WTC11 (cell line): Measurements from ENCODE around the gene OBSCN. TPM values are rescaled to one million over a fixed set of nuclear protein-coding genes. Genes with fewer than 3 reads are reported as not detected.

ENCODE experiments used
- ATAC-seq: fragments of 200-7000 bp; cut with Tn5 transposase; 2 replicates; pipeline ENCODE4 v1.10.0; 2021; ENCODE audit warnings: mild to moderate bottlenecking, moderate library complexity
- CTCF ChIA-PET: fragments of 300-600 bp; sonication (Branson Sonifier 250); formaldehyde crosslinking; loops from one replicate; lab custom pipeline; 2021; ENCODE audit warnings: antibody characterized with exemption; lab: Charles Lee
- POLR2A ChIA-PET: fragments of 350-600 bp; sonication (Branson Sonifier 250); formaldehyde crosslinking; loops from one replicate; lab custom pipeline; 2021; ENCODE audit warnings: antibody characterized with exemption; lab: Charles Lee
- DNase-seq: peaks from one replicate; pipeline ENCODE4 v3.0.0; 2021; ENCODE audit warnings: low spot score
- H3K27ac Mint-ChIP-seq: 2 replicates; pipeline ENCODE4 v1.8.0; 2021; ENCODE audit warnings: mixed read lengths
- H3K27me3 Mint-ChIP-seq: 2 replicates; pipeline ENCODE4 v1.8.0; 2021; ENCODE audit warnings: low read depth, mild to moderate bottlenecking, moderate library complexity, mixed read lengths
- H3K36me3 Mint-ChIP-seq: 2 replicates; pipeline ENCODE4 v1.8.0; 2021; ENCODE audit warnings: mixed read lengths
- H3K4me1 Mint-ChIP-seq: 2 replicates; pipeline ENCODE4 v1.8.0; 2022; ENCODE audit warnings: mixed read lengths
- H3K4me3 Mint-ChIP-seq: 2 replicates; pipeline ENCODE4 v1.8.0; 2021; ENCODE audit warnings: mild to moderate bottlenecking, moderate library complexity, mixed read lengths
- H3K9me3 Mint-ChIP-seq: 2 replicates; pipeline ENCODE4 v1.8.0; 2021; ENCODE audit warnings: mixed read lengths
- CBFB ChIP-seq: sonication (generic); formaldehyde crosslinking; IDR thresholded peaks from 2 replicates; pipeline ENCODE4 v1.8.1; 2022; ENCODE audit warnings: mild to moderate bottlenecking, low read depth, missing genetic modification reagents
- ESRRA ChIP-seq: sonication (generic); formaldehyde crosslinking; IDR thresholded peaks from 2 replicates; pipeline ENCODE4 v1.8.1; 2022; ENCODE audit warnings: mild to moderate bottlenecking, missing genetic modification reagents, borderline replicate concordance
- FOXJ3 ChIP-seq: sonication (generic); formaldehyde crosslinking; IDR thresholded peaks from 2 replicates; pipeline ENCODE4 v1.9.0; 2021; ENCODE audit warnings: missing genetic modification reagents, mild to moderate bottlenecking, borderline replicate concordance
- FOXP4 ChIP-seq: sonication (generic); formaldehyde crosslinking; IDR thresholded peaks from 2 replicates; pipeline ENCODE4 v1.8.0; 2022; ENCODE audit warnings: mild to moderate bottlenecking, missing genetic modification reagents
- HMGA2 ChIP-seq: fragments of 250-450 bp; sonication (Bioruptor Pico); IDR thresholded peaks from 2 replicates; pipeline ENCODE4 v1.4.0; 2021; ENCODE audit warnings: mild to moderate bottlenecking, moderate library complexity
- HMGXB4 ChIP-seq: sonication (generic); formaldehyde crosslinking; IDR thresholded peaks from 2 replicates; pipeline ENCODE4 v1.8.1; 2023; ENCODE audit warnings: mild to moderate bottlenecking, moderate library complexity, missing genetic modification reagents
- NFYB ChIP-seq: sonication (generic); formaldehyde crosslinking; conservative IDR thresholded peaks from 2 replicates; pipeline ENCODE4 v1.8.0; 2022; ENCODE audit warnings: low read depth, missing genetic modification reagents
- NR1H2 ChIP-seq: sonication (generic); formaldehyde crosslinking; IDR thresholded peaks from 2 replicates; pipeline ENCODE4 v1.9.0; 2021; ENCODE audit warnings: mild to moderate bottlenecking, moderate library complexity, missing genetic modification reagents
- PREB ChIP-seq: sonication (generic); formaldehyde crosslinking; IDR thresholded peaks from 2 replicates; pipeline ENCODE4 v1.8.1; 2022; ENCODE audit warnings: mild to moderate bottlenecking, missing genetic modification reagents, moderate library complexity, borderline replicate concordance
- PRRX2 ChIP-seq: fragments of 250-450 bp; sonication (Bioruptor Pico); IDR thresholded peaks from 2 replicates; pipeline ENCODE4 v1.8.0; 2021; ENCODE audit warnings: mild to moderate bottlenecking
- RELA ChIP-seq: sonication (generic); formaldehyde crosslinking; IDR thresholded peaks from 2 replicates; pipeline ENCODE4 v1.8.1; 2022; ENCODE audit warnings: missing genetic modification reagents, mild to moderate bottlenecking, borderline replicate concordance
- SP1 ChIP-seq: sonication (generic); formaldehyde crosslinking; conservative IDR thresholded peaks from 2 replicates; pipeline ENCODE4 v1.8.1; 2022; ENCODE audit warnings: missing genetic modification reagents
- ZNF121 ChIP-seq: sonication (generic); formaldehyde crosslinking; IDR thresholded peaks from 2 replicates; pipeline ENCODE4 v1.8.0; 2023; ENCODE audit warnings: missing genetic modification reagents
- ZNF232 ChIP-seq: sonication (generic); formaldehyde crosslinking; IDR thresholded peaks from 2 replicates; pipeline ENCODE4 v1.8.0; 2022; ENCODE audit warnings: mild to moderate bottlenecking, missing genetic modification reagents
- ZNF263 ChIP-seq: sonication (generic); formaldehyde crosslinking; IDR thresholded peaks from 2 replicates; pipeline ENCODE4 v1.8.1; 2022; ENCODE audit warnings: low read depth, mild to moderate bottlenecking, moderate library complexity, missing genetic modification reagents
- total RNA-seq: library from RNA; stranded (reverse); gene quantifications from 3 replicates; pipeline ENCODE4 v1.2.3, GENCODE V29; 2021
- TF ChIP-seq, protein P1 (sequence below): sonication (generic); formaldehyde crosslinking; IDR thresholded peaks from 2 replicates; pipeline ENCODE4 v1.8.1; 2023; ENCODE audit warnings: mild to moderate bottlenecking, missing genetic modification reagents, moderate library complexity
- TF ChIP-seq, protein P2 (sequence below): fragments of 200-600 bp; IDR thresholded peaks from 2 replicates; pipeline ENCODE4 v1.8.0; 2022; ENCODE audit warnings: antibody characterized with exemption
- TF ChIP-seq, protein P3 (sequence below): sonication (generic); formaldehyde crosslinking; IDR thresholded peaks from 2 replicates; pipeline ENCODE4 v1.8.0; 2023; ENCODE audit warnings: missing genetic modification reagents
- TF ChIP-seq, protein P4 (sequence below): fragments of 250-450 bp; sonication (Bioruptor Pico); IDR thresholded peaks from 2 replicates; pipeline ENCODE4 v1.9.0; 2021; ENCODE audit warnings: moderate library complexity, mild to moderate bottlenecking, inconsistent platforms, borderline replicate concordance

OBSCN gene
- total RNA-seq, 1 experiment from 2014 or later: 38.8 TPM

- H3K27ac Mint-ChIP-seq: no peak overlapping the region
- DNase-seq (no peak), ATAC-seq (no peak)
- H3K4me1 Mint-ChIP-seq: peaks cover 3% of the 10 kb centered on the region; the same call in 1 of the 2 replicates
- H3K36me3 Mint-ChIP-seq: peaks cover 51% of the 10 kb centered on the region
- CTCF ChIA-PET: no interaction called here
- no peak overlapping the region for H3K4me3 Mint-ChIP-seq
- TF ChIP-seq ZNF121 (CRISPR knock-in tag) (no peak), HMGA2 (CRISPR knock-in tag) (0 out of 2 replicates have a peak, but pooled peaks have one; percentile 33)
- POLR2A ChIA-PET: no interaction called here
- no peaks in the 10 kb centered on the region for H3K9me3 Mint-ChIP-seq
- no peaks in the 10 kb centered on the region for H3K27me3 Mint-ChIP-seq
Measured at GRCh38 chr1:228217551-228218344, 9.9 kb downstream of the OBSCN start.

GRCh38 chr1:228218513-228219244 lies 10.8 kb downstream of the OBSCN start:
- POLR2A ChIA-PET: no interaction called here
- no peak for TF ChIP-seq RELA (CRISPR knock-in tag)
- TF ChIP-seq, protein P1, sequence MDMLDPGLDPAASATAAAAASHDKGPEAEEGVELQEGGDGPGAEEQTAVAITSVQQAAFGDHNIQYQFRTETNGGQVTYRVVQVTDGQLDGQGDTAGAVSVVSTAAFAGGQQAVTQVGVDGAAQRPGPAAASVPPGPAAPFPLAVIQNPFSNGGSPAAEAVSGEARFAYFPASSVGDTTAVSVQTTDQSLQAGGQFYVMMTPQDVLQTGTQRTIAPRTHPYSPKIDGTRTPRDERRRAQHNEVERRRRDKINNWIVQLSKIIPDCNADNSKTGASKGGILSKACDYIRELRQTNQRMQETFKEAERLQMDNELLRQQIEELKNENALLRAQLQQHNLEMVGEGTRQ (CRISPR knock-in tag): no peak
- no peak for TF ChIP-seq ZNF263 (CRISPR knock-in tag)
- TF ChIP-seq FOXJ3: no peak
- no peak for TF ChIP-seq SP1 (CRISPR knock-in tag)
- TF ChIP-seq HMGXB4: no peak
- TF ChIP-seq NFYB (CRISPR knock-in tag): no peak
- no peak for TF ChIP-seq ESRRA (CRISPR knock-in tag)
- no peak for TF ChIP-seq ZNF232 (CRISPR knock-in tag)
- no peak for TF ChIP-seq PRRX2
- no peak for TF ChIP-seq FOXP4 (CRISPR knock-in tag)
- no peak for TF ChIP-seq CBFB (CRISPR knock-in tag)
- no peak for TF ChIP-seq NR1H2
- H3K36me3 Mint-ChIP-seq: peaks cover 61% of the 10 kb centered on the region

DNA sequence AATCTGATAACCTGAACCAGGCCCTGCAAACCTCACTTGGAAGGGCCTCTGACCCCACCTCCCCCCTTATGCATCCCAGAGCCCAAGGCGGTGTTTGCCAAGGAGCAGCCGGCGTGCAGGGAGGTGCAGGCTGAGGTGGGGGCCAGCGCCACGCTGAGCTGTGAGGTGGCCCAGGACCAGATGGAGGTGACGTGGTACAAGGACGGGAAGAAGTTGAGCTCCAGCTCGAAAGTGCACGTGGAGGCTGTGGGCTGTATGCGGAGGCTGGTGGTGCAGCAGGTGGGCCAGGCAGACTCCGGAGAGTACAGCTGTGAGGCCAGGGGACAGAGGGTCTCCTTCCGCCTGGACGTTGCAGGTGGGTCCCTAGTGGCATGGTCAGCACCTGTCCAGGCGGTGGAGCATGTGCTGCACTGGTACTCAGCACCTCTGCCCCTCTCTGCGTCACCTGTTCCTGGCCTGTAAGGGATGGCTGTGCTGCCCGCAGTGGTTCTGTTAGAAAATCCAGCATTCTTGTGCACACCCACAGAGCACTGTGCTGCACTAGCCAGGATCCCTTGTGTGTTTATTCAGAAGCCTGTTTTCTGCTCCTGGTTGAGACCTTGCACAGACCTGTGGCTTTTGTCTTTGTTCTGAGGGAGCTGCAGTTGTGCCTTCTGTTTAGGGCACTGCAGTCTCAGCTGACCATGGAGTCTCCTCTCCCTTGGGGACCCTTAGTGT lies 11.6 kb downstream of the OBSCN start:
- Mint-ChIP-seq H3K4me3 (no peak overlapping the region), H3K9me3 (peaks cover 3% of the 10 kb centered on the region; the same call in 1 of the 2 replicates), H3K27me3 (no peaks in the 10 kb centered on the region), H3K36me3 (peaks cover 68% of the 10 kb centered on the region), H3K27ac (no peak overlapping the region), H3K4me1 (peaks cover 3% of the 10 kb centered on the region; the same call in 1 of the 2 replicates)
- DNase-seq (no peak), ATAC-seq (no peak)
- ChIA-PET CTCF (no interaction called here), POLR2A (no interaction called here)
- TF ChIP-seq, protein P2, sequence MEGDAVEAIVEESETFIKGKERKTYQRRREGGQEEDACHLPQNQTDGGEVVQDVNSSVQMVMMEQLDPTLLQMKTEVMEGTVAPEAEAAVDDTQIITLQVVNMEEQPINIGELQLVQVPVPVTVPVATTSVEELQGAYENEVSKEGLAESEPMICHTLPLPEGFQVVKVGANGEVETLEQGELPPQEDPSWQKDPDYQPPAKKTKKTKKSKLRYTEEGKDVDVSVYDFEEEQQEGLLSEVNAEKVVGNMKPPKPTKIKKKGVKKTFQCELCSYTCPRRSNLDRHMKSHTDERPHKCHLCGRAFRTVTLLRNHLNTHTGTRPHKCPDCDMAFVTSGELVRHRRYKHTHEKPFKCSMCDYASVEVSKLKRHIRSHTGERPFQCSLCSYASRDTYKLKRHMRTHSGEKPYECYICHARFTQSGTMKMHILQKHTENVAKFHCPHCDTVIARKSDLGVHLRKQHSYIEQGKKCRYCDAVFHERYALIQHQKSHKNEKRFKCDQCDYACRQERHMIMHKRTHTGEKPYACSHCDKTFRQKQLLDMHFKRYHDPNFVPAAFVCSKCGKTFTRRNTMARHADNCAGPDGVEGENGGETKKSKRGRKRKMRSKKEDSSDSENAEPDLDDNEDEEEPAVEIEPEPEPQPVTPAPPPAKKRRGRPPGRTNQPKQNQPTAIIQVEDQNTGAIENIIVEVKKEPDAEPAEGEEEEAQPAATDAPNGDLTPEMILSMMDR: no peak
- TF ChIP-seq, protein P3, sequence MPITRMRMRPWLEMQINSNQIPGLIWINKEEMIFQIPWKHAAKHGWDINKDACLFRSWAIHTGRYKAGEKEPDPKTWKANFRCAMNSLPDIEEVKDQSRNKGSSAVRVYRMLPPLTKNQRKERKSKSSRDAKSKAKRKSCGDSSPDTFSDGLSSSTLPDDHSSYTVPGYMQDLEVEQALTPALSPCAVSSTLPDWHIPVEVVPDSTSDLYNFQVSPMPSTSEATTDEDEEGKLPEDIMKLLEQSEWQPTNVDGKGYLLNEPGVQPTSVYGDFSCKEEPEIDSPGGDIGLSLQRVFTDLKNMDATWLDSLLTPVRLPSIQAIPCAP (CRISPR knock-in tag): no peak
- TF ChIP-seq, protein P4, sequence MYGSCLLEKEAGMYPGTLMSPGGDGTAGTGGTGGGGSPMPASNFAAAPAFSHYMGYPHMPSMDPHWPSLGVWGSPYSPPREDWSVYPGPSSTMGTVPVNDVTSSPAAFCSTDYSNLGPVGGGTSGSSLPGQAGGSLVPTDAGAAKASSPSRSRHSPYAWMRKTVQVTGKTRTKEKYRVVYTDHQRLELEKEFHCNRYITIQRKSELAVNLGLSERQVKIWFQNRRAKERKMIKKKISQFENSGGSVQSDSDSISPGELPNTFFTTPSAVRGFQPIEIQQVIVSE (CRISPR knock-in tag): no peak
- TF ChIP-seq PREB: no peak

More at GRCh38 chr1:228218513-228219244, 10.8 kb downstream of the OBSCN start:
- no peak for ATAC-seq
- no peak overlapping the region for H3K27ac Mint-ChIP-seq
- no peaks in the 10 kb centered on the region for H3K27me3 Mint-ChIP-seq
- CTCF ChIA-PET: no interaction called here
- H3K4me3 Mint-ChIP-seq: no peak overlapping the region
- no peak for DNase-seq
- H3K9me3 Mint-ChIP-seq: no peaks in the 10 kb centered on the region
- H3K4me1 Mint-ChIP-seq: peaks cover 3% of the 10 kb centered on the region; the same call in 1 of the 2 replicates
